Stimulated activated naive CD4-positive, alpha-beta T cell treated with Interleukin-2 at 50 U/mL for 16 hours (primary cell): ENCODE results near the gene KCMF1.
A peak's percentile ranks its signal among the peaks of the same experiment; 100 is the strongest.
"Not testable (repeated sequence)": the region's sequence is repeated elsewhere in the genome, so short reads cannot be mapped to it uniquely, and the experiment has no call there.

Experiments
- DNase-seq: peaks from one replicate; lab custom pipeline; 2025; lab: John Stamatoyannopoulos, UW

The KCMF1 gene

DNA sequence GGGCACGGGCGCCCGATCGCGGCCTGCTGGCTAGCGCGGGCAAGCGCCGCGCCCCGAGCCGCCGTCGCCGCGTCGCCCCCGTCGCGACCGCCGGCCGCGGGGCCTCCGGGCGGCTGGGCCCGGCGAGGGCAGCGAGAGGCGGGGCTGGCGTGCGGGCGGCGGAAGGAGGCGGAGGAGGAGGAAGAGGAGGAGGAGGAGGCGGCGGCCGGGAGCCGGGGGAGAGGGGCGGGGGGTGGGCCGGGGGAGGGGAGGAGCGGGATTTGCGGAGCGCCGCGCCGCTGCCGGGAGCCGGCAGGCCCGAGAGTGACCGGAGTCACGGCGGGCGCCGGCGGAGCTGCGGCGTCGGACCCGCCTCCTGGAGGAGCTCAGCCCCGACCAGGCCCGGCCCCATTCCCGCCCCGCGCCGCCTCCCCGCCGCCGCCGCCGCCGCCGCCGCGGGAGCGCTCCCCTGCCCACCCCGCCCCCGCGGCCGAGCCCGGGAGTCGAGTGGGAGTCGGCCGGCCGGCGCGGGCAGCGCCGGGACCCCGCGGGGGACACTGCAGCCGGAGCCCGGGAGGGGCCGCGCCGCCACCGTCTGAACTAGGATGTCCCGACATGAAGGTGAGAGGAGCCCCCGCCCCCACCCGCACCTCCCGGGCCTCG lies at the start of gene KCMF1:
TSS of gene KCMF1 (plus strand) at position 294 of the 642 bp plus-strand sequence. CDS start at position 585, 291 bp downstream.
- peak; percentile 73 for DNase-seq

DNA sequence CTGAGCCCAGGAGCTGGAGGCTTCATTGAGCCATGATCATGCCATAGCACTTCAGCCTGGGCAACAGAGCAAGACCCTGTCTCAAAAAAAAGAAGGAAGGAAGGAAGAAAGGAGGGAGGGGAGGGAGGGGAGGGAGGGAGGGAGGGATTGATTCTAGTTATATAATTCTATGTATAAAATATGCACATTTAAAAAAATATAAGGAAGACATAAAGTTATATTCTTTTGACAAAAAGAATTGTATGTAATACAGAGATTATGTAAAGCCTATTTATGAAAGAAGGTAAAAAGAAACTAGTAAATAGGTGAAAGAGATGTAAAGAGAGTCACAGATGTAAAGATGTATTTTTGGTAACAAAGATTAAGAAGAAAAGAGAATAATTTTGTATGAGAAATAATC lies 48.0 kb upstream of the KCMF1 start:
- DNase-seq = no peak

DNA sequence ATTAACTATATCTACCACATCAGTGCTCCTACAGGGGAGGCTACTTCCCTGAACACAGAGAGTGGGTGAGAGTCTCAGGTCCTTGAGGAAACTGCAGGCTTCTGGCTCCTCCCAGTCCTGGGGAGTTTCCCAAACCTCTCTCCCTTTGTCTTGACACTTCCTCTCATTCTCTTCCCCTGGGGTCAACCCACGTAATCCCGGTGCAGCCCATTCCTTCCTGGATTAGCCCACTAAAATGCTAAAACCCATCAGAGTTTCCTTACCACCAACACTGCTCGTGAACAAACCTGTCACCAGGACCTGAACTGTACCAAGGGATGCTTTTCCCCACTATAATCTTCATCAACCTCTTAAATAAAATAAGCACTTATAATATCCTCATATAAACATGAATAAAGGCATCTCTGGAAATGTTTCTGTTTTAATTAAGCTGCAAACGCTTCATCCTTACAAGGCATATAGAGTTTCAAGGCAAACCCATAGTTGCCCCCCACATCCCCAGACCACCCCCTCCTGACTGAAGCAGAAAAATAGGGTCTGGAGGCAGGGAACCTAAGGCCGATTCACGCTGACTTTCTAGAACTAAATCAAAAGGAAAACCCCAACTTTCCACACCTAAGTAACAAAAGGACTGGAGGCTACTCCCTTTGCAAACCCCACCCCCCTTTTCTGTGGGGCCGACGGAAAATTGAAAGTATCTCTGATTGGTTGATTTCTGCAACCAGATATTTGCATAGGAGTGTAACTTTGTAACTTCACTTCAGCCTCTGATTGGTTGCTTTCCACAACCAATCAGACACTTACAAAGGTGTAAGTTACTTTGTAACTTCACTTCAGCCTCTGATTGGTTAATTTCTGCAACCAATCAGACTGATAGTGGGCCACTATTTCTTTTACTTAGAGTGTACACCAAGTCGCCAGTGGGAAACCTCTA lies 46.5 kb upstream of the KCMF1 start:
- DNase-seq = peak; percentile 22

DNA sequence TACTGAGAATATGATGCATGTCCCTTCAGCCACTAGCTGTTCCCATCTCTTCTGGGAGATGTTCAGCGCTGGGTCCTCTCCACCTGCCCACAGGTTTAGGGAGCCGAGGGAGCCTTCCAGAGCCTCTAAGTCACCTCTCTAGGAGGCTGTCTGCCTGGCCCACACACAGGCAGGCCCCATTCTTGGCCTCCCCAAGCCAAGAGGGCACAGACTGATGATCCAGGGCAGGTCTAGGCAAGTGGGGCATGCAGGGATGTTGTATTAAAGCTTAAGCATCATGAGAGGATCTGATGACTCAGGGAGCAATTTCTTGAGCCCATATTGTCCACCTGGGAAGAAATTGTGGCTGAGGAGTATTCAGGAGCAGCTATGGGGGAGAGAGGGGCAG lies 45.6 kb upstream of the KCMF1 start:
- DNase-seq = no peak

DNA sequence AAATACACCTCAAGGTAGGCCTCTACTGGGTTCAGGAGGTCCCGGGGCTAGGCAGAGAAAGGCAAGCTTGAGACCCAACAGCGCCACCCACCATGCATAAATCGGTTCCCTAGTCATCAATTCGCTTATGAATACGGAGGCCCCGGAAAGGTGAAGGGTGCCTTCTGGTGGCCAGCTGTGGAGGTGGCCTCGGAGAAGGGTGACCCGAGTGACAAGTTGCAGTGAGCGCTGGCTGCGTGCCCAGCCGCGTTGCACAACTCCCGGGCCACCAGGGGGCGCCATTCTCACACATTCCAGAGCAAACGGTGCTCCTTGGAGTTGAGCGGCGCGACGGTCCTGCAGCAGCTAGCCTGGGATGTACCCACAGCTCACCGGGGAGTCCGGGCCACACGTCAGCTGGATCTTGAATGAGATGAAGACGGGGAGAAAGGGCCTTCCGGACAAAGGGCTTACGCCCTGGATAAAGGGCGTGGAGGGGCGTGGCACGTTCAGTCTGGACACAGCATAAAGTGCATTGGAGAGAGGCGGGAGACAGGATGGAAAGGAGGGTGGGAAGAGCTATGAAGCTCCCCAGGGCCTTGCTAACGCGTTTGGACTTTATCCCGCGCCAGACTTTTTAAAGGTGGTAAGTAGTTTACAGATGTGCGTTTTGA lies 45.1 kb upstream of the KCMF1 start:
- DNase-seq = peak; percentile 97

DNA sequence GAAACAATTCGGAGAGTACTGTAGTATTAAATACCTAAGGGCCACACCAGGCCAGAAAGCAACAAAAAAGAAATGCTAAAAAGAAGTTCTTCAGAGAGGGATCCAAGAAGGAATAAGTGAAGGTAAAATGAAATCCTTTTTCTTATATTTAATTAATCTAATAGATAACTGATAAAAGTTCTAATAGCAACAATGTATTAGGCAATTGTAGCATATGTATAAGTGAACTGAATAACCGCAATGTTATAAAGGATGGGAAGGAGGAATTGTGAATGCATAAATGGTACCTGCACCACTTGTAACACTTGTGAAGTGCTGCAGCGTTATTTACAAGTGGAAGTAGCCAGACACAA lies 43.7 kb upstream of the KCMF1 start:
- no peak for DNase-seq

DNA sequence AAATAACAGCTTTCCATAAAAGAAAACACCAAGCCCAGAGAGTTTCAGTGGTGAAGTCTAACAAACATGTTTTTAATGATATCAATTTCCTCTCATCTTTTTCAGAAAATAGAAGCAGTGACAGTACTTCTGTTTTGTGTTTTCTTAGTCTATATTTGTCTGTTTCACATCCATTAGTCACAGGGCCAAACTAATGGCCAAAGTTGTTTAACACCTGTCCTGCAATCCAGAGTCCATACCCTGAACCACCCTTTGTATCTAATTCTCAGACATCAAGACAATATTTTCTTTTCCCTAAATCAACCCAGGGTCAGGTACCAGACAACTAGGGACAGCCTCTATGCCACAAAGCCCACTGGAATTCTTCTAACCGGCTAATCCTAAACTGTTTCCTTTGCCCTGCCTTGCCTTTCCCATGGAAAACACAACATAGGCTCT lies 39.6 kb upstream of the KCMF1 start:
- DNase-seq = no peak

DNA sequence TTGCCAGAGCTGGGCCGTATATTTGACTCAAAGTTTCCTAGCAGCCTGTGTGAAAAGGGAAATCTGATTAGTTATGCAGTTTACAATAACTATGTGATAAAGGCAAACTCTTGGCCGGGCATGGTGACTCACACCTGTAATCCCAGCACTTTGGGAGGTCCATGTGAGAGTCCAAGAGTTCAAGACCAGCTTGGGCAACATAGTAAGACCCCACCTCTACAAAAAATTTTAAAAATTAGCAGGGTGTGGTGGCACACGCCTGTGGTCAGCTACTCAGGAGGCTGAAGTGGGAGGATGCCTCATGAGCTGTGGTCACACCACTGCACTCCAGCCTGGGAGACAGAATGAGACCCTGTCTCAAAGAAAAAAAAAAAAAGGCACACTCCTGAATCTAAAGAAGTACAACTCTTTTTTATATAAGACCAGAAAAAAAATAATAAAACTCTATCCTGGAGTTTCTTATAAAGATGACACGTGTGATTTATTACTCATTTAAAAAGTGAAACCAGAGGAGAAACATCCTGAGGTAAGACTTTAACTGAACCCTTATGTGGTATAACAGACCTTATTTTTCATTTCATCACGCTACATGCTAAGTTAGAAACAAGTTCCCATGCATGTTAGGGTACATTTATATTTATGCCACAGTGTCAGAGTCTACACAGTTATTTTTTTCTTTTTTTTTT lies 32.6 kb upstream of the KCMF1 start:
- peak; percentile 55 for DNase-seq

DNA sequence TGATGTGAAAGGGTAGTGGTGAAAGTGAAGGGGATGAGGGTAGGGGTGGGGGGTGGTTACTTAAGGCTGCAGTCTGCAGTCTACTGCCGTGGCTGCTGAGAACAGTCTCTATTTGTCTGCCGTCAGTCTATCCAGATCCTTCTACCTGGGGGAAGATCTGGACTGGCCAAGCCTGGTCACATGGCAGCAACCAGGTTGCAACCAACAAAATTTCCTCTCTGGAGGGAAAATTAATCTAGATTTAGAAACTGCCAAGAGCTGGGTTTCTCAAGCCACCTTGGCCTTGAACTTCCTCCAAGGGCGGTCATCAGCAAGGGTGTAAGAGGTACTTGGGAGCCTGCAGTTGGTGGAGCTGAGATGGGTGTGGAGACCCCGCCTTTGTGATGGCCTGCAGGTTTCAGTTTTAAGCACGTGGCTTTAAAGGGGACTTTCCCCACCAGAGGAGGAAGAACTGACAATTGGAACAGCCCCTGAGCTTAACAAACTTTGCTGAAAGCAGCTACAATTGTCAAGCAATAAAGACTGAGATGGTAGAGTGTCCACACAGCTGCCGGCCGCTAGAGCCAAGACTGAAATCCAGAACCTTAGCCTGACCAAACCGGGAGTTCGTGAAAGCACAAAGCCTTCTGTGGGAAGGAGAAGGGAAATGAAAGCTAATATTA lies 31.4 kb upstream of the KCMF1 start:
- peak; percentile 71 for DNase-seq

DNA sequence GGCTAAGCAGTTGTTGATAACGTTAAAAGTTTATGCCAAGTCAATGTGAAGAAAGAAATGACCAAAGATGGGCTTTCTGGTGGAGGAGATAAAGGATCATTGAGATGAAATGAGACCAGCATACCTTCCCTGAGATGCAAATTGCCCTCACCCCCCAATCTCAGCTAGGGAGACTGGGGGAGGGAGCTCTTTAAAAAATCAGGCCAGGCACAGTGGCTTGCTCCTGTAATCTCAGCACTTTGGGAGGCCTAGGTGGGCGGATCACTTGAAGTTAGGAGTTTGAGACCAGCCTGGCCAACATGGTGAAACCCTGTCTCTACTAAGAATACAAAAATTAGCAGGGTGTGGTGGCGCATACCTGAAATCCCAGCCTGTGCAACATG lies 30.9 kb upstream of the KCMF1 start:
- no peak for DNase-seq

DNA sequence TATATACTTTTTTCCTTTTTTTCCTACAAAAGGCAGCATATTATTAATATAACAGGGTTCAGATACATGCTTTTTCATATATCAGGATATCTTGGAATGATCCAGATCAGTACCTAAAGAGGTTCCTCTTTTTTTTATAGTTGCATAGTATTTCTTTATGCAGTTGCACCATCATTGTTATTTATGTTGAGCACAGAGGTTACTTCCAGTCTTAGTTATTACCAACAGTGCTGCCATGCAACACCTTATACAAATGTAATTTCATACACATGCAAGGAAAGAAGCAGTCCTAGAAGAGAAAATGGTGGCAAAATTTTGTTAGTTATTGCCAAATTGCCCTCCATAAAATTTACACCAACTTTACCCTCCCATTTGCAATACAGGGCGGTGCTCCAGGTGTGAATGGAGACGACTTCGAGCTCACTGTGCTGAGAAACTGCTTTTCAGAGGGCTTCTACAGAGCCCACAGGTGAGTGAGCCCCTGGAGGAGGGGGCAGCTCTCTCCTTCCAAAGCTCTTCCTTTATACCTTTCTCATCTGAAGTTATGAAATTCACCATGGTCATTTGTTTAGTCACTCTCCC lies 30.0 kb upstream of the KCMF1 start:
- DNase-seq = no peak

DNA sequence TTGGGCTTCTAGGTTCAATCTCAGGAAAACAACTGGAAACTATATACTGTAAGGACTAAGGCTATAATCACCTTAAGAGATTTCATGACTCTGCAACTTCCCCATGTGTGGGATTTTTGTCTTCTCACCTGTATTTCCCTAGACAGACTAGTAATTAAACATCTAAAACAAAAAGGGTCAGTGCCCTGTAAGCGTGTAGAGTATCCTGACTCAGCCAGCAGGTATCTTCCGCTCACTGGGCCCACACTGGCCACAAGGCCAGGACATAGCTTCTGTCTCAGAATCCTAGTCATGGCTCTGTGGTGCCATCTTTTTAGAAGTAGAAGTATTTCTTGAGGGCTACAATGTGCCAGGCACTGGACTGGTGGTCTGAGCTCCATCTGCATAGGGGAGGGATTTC lies 28.8 kb upstream of the KCMF1 start:
- no peak for DNase-seq

DNA sequence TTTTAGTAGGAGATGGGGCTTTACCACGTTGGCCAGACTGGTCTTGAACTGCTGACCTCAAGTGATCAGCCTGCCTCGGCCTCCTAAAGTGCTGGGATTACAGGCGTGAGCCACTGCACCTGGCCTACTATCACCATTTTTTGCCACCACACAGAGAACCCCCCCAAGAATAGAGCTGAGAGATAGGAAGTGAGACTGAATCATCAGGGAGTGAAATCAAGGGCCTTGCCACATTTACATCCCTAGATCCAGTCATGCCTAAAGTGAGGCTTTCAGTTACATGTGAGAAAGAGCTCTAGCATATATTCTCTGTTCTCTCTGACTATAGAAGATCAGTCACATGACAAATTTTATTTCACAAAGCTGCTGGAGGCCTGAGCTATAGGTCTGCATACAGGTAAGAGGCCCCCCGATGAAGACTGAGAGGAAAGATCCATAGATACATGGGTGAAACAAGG lies 28.0 kb upstream of the KCMF1 start:
- no peak for DNase-seq

DNA sequence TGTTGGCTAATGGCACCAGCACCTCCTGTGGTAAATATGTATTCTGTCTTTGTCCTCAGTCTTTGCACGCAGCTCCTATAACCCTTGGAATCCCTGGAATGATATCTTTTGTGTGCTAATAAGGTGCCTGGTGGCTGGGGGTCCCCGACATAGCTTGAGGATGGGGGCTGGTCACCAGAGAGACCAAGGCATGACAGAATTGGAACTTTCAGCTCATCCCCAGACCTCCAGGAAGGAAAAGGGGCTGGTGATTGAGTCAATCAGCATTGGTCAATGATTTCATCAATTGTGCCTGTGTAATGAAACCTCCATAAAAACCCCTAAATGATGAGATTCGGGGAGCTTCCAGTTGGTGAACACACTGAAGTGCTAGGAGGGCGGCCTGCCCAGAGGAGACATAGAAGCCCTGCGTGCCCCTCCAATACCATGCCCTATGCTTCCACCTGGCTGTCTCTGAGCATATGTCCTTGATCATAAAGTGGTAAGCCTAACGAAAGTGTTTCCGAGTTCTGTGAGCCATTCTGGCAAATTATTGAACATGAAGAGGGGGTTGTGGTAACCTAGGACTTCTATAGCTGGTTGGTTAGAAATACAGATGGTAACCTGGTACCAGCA lies 26.6 kb upstream of the KCMF1 start:
- no peak for DNase-seq

DNA sequence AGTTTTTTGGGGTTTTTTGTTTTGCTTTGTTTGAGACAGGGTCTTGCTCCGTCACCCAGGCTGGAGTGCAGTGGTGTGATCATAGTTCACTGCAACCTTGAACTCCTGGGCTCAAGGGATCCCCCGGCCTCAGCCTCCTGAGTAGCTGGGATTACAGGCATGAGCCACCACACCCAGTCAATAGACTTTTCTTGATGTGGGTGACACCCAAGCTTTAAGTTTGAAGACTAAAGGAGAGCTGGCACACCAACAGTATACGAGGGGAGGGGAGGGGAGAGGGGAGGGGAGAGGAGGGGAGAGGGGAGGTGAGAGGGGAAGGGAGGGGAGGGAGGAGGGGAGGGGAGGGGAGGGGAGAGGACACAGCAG lies 25.1 kb upstream of the KCMF1 start:
- DNase-seq = not testable (repeated sequence)

DNA sequence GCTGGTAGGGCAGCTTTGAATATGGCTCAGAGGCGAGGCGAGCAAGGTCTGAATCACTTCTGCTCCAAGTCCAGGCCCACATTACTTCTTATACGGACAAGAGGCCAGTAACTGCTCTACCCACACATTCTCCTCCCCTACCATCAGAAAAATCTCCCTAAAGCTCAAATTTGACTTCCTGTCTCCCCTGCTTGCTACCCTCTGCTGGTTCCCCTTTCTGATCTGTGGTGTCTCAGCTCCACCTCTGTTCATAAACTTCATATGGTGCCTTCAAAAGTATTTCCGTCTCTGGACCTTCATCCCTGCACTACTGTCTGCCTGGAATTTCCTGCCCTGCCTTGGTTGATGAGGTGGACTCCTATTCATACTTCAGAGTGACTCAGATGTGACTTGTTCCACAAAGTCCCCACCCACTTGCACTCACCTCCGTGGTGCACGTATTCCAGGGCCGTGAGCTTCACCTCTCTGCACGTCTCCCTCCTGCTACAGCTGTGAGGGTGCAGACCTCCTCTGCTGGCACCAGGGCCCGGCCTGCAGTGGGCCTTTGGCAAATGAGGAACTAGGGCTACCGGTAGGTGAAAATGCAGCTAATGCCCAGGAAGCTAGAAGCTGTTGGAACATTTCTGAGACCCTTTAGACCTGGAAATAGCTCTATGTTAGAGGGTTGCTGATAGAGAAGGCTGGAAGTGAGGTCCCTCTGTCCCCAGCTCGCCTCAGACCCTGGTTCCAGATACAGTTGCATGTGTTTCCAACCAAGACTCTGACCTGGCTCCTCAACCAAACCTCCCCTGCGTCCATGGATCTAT lies 24.6 kb upstream of the KCMF1 start:
- peak; percentile 76 for DNase-seq

DNA sequence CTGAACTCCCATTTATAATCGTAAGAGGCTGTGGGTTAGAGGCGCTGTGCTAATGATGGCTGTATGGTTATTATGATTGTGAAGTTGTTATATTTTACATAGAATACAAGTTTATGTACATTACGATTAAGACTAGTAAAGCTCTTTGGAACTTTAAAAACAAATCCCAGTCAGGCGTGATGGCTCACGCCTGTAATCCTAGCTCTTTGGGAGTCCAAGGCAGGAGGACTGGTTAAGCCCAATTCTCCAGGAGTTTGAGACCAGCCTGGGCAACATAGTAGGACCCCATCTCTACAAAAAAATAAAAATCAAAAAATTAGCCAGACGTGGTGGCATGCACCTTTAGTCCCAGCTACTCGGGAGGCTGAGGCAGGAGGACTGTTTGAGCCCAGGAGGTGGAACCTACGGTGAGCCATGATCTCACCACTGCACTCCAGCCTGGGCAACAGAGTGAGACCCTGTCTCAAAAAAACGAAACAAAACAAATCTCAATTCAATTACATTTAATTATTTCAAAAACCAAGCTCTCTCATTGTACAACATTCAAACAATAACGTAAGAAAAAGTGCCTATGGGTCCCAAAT lies 23.9 kb upstream of the KCMF1 start:
- no peak for DNase-seq

DNA sequence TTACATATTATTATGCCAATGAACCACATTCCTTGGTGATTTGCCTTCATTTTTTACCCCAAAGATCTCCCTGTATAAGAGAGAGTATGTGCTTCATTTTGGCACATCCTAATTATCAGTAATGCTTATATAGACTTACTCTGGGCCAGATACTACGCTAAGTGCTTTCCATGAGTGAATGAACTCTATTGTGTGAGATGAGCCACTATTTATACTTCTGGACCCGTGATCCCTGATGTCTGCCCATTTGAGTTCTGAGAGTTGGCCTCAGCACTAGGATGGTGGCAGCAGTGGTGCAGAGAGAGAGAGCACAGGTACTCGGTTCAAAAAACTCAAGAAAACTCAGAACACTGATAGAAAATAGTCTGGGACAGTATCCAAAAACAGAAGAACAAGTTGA lies 17.4 kb upstream of the KCMF1 start:
- DNase-seq = no peak

DNA sequence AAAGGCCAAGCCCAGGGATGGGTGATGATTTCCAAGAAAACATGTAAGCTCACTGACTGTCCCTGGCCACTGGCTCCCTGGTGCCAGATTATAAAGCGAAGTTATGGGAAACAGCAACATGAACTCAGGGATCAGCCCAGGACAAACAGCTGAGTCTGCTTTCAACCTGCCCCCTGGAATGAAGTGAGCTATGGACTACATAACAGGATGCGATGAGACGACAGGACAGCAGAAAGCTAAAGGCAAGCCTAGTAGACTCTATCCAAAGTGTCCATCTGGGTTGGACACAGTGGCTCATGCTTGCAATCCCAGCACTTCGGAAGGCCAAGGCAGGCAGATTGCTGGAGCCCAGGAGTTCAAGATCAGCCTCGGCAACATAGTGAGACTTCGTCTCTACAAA lies 16.6 kb upstream of the KCMF1 start:
- DNase-seq = no peak
